Activated naive CD4-positive, alpha-beta T cell treated with anti-CD3 and anti-CD28 coated beads, Interleukin-2, amount 50 U/mL, for 72 hours (primary cell): ENCODE measurements around the gene HK1. TPM values are rescaled to one million over a fixed set of nuclear protein-coding genes. Genes with fewer than 3 reads are reported as not detected.

Experiments
- ATAC-seq, 2 donors: fragments of 150-1000 bp; cut with Tn5 transposase; 2 replicates each; pipeline ENCODE4 v1.10.0; 2021; ENCODE audit warnings: mild to moderate bottlenecking in 2 of 2, moderate library complexity in 2 of 2
- DNase-seq, 2 donors: peaks; one replicate each; pipeline ENCODE4 v3.0.0; 2021 to 2022; ENCODE audit warnings: low spot score in 2 of 2
- H3K27ac Mint-ChIP-seq, 2 donors: one replicate each; pipeline ENCODE4 v1.8.0; 2022; ENCODE audit warnings: mild to moderate bottlenecking in 2 of 2, mixed read lengths in 2 of 2
- H3K36me3 Mint-ChIP-seq, 2 donors: one replicate each; pipeline ENCODE4 v1.8.0; 2022; ENCODE audit warnings: mixed read lengths in 2 of 2
- H3K9me3 Mint-ChIP-seq, 2 donors: one replicate each; pipeline ENCODE4 v1.8.0; 2022; ENCODE audit warnings: mixed read lengths in 2 of 2
- total RNA-seq, 2 donors: library from RNA; stranded (reverse); gene quantifications; one replicate each; pipeline ENCODE4 v1.2.3, GENCODE V29; 2022

The HK1 gene
- total RNA-seq, 2 donors from 2014 or later = 157 to 235 TPM

GRCh38 chr10:69407621-69408301 is 129.5 kb downstream of the HK1 start:
- H3K27ac Mint-ChIP-seq = peak overlapping the region in 1 of 2 donors; percentile 81
- ATAC-seq (no peak), DNase-seq (no peak)
- H3K9me3 Mint-ChIP-seq = no peaks in the 10 kb centered on the region
- no peaks in the 10 kb centered on the region for H3K36me3 Mint-ChIP-seq

GRCh38 chr10:69408318-69409175 is 130.3 kb downstream of the HK1 start:
- ATAC-seq = peak; percentile 87 to 97
- Mint-ChIP-seq H3K9me3 (no peaks in the 10 kb centered on the region), H3K36me3 (no peaks in the 10 kb centered on the region), H3K27ac (peak overlapping the region; percentile 81 to 95)
- peak; percentile 92 for DNase-seq

GRCh38 chr10:69409176-69409495 is 130.8 kb downstream of the HK1 start:
- no peak for ATAC-seq
- no peak for DNase-seq
- H3K27ac Mint-ChIP-seq = peak overlapping the region in 1 of 2 donors; percentile 81
- no peaks in the 10 kb centered on the region for H3K36me3 Mint-ChIP-seq
- H3K9me3 Mint-ChIP-seq = no peaks in the 10 kb centered on the region

- Mint-ChIP-seq H3K27ac (no peak overlapping the region), H3K36me3 (no peaks in the 10 kb centered on the region), H3K9me3 (no peaks in the 10 kb centered on the region)
- no peak for ATAC-seq
- no peak for DNase-seq
Observed at GRCh38 chr10:69409968-69410367, 131.7 kb downstream of the HK1 start.

GRCh38 chr10:69410487-69410886 is 132.2 kb downstream of the HK1 start:
- ATAC-seq = no peak
- no peak overlapping the region for H3K27ac Mint-ChIP-seq
- H3K36me3 Mint-ChIP-seq = no peaks in the 10 kb centered on the region
- no peaks in the 10 kb centered on the region for H3K9me3 Mint-ChIP-seq
- no peak for DNase-seq

- peak overlapping the region in 1 of 2 donors; percentile 88 for H3K27ac Mint-ChIP-seq
- no peak for DNase-seq
- ATAC-seq = no peak
- H3K9me3 Mint-ChIP-seq = no peaks in the 10 kb centered on the region
- no peaks in the 10 kb centered on the region for H3K36me3 Mint-ChIP-seq
Observed at GRCh38 chr10:69411476-69411875, 133.2 kb downstream of the HK1 start.

- no peaks in the 10 kb centered on the region for H3K9me3 Mint-ChIP-seq
- peak overlapping the region in 1 of 2 donors; percentile 19 for H3K27ac Mint-ChIP-seq
- ATAC-seq (no peak), DNase-seq (no peak)
- no peaks in the 10 kb centered on the region for H3K36me3 Mint-ChIP-seq
Observed at GRCh38 chr10:69412232-69412790, 134.0 kb downstream of the HK1 start.

GRCh38 chr10:69413221-69413865 is 135.0 kb downstream of the HK1 start:
- ATAC-seq (peak in 1 of 2 donors; percentile 22), DNase-seq (peak in 1 of 2 donors; percentile 41)
- Mint-ChIP-seq H3K9me3 (no peaks in the 10 kb centered on the region), H3K27ac (no peak overlapping the region), H3K36me3 (no peaks in the 10 kb centered on the region)

GRCh38 chr10:69414036-69415018 is 136.0 kb downstream of the HK1 start:
- ATAC-seq (peak in 1 of 2 donors; percentile 8), DNase-seq (no peak)
- no peaks in the 10 kb centered on the region for H3K36me3 Mint-ChIP-seq
- no peak overlapping the region for H3K27ac Mint-ChIP-seq
- no peaks in the 10 kb centered on the region for H3K9me3 Mint-ChIP-seq

- H3K27ac Mint-ChIP-seq = no peak overlapping the region
- no peaks in the 10 kb centered on the region for H3K36me3 Mint-ChIP-seq
- no peaks in the 10 kb centered on the region for H3K9me3 Mint-ChIP-seq
- DNase-seq (no peak), ATAC-seq (peak in 1 of 2 donors; percentile 5)
Observed at GRCh38 chr10:69415049-69415448, 136.8 kb downstream of the HK1 start.

GRCh38 chr10:69415951-69416350 is 137.7 kb downstream of the HK1 start:
- Mint-ChIP-seq H3K27ac (peak overlapping the region in 1 of 2 donors; percentile 61), H3K36me3 (no peaks in the 10 kb centered on the region), H3K9me3 (no peaks in the 10 kb centered on the region)
- no peak for ATAC-seq
- no peak for DNase-seq

GRCh38 chr10:69416695-69417094 is 138.4 kb downstream of the HK1 start, which contains the start of gene TACR2:
TACR2 (minus strand) TSS chr10:69416918; CDS start chr10:69416323, 595 bp downstream.
- Mint-ChIP-seq H3K27ac (peak within 1 kb of the TSS in 1 of 2 donors; percentile 67), H3K9me3 (no peaks in the 10 kb centered on the region), H3K36me3 (no peaks in the 10 kb centered on the region)
- no peak for ATAC-seq
- no peak for DNase-seq

GRCh38 chr10:69417542-69417941 is 139.2 kb downstream of the HK1 start:
- Mint-ChIP-seq H3K27ac (peak overlapping the region in 1 of 2 donors; percentile 67), H3K36me3 (no peaks in the 10 kb centered on the region), H3K9me3 (no peaks in the 10 kb centered on the region)
- no peak for ATAC-seq
- no peak for DNase-seq

GRCh38 chr10:69418052-69418752 is 139.9 kb downstream of the HK1 start:
- DNase-seq (no peak), ATAC-seq (no peak)
- peak overlapping the region in 1 of 2 donors; percentile 2 for H3K27ac Mint-ChIP-seq
- no peaks in the 10 kb centered on the region for H3K36me3 Mint-ChIP-seq
- H3K9me3 Mint-ChIP-seq = no peaks in the 10 kb centered on the region

GRCh38 chr10:69419096-69419743 is 140.9 kb downstream of the HK1 start:
- Mint-ChIP-seq H3K36me3 (no peaks in the 10 kb centered on the region), H3K27ac (no peak overlapping the region), H3K9me3 (peaks cover 5% of the 10 kb centered on the region in 2 donors)
- DNase-seq = no peak
- no peak for ATAC-seq
